GM19351 (cell line): ENCODE results near the gene BACH2.
"Not testable (repeated sequence)": the region's sequence is repeated elsewhere in the genome, so short reads cannot be mapped to it uniquely, and the experiment has no call there.

Experiments
- ATAC-seq: cut with Tn5 transposase; IDR thresholded peaks from one replicate; pipeline ENCODE4 v1.9.1; 2021; ENCODE audit warnings: mild to moderate bottlenecking, moderate library complexity; ENCODE audit not compliant: unreplicated experiment

The BACH2 gene

DNA sequence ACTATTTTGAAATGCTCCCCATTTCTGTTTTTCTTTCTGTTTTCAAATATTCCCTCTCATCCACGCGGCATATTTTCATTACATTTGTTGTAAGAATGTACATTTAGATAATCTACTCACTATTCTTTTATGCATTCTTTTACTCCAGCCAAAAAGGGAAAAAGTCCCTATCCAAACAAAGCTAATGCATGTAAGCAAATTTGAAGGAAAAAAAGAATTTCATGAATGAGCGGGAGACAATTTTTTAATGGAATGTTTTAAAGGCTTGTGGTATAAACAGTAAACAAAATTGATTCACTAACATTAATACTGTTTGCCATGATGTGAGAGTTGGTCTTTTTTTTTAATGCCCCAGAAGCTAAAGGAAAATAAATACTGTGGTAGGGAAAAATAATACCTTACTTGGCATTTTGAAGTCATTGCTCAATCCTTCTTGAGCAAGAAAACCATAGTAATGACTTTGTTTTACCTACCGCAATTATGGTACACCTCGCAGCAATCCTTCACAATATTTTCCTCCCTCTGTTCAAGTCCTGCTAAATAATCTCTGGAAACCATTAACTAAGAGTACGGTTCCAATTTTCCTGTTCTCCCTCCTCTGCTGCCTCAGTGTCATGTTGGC lies 79.0 kb downstream of the BACH2 start:
- no peak for ATAC-seq

- ATAC-seq, result peak; percentile 66
Measured at GRCh38 chr6:90216072-90216977, 80.3 kb downstream of the BACH2 start.

DNA sequence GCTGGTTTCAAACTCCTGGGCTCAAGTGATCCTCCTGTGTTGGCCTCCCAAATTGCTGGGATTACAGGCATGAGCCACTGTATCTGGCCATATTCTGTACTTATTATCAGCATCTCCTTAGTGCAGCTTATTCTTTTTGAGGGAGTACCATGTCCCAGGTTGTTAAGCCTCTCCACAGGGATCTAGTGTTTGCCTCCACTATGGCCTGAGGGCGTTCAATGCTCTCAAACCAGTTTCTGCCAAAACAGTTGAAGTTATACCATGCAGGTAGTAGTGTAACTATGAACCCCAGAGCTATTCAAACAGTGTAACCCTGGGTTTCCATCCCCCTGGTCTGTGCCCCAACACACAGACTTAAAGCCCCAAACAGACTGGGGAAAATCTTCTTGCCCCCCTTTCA lies 81.7 kb downstream of the BACH2 start:
- ATAC-seq, result no peak

DNA sequence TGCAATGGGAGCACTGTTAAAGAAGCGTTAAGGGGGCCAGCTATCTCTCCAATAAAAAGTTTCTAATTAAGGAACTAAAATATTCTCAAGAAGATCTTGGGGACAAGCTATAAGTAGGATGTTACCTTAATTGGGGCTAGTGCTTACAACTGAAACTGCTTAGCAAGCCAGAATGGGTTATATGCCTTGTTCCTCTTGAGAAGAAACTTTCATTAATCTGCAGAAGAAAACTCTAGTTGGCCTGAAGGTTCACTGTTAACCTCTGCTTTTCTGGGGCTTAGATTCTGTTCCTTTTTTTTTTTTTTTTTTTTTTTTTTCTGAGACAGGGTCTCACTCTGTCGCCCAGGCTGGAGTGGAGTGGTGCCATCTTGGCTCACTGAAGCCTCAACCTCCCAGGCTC lies 82.2 kb downstream of the BACH2 start:
- no peak for ATAC-seq

DNA sequence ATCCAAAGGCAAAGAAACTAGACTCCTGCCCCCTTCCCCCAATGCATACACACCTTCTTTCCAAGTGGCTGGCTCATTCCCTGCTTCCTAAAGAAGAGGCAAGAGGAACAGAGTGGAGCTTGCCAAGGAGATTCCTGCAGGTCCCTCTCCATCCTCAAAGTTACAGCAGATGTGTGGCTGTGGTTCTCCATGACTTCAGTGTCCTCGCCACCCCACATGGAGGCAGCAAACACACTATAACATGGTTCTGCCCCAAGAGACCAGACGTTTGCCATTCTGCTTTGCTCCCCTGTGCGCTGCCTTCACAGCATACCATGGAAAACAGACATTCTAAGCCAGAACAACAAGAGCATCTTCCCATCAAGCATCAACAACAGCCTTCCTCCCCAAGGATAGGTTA lies 84.4 kb downstream of the BACH2 start:
- ATAC-seq, result no peak

DNA sequence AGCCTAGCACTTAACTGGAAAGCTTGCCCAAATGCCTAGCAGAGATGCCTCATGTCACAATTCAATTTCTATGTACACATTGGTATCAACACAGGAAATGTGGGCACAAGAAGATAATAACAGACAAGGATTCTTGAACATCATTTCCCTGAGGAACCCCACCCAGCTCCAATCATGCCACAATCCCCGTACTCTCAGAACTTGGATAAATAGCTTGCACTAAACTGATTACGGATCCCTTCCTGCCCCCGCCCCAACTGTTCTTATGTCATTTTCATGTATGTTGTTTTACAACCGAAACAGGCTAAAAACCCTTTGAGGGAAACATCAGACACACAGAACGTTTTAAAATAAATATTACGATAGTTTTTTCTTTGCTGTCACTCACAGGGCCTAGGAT lies 87.1 kb downstream of the BACH2 start:
- ATAC-seq, result no peak

GRCh38 chr6:90208690-90209089 lies 88.0 kb downstream of the BACH2 start:
- not testable (repeated sequence) for ATAC-seq

DNA sequence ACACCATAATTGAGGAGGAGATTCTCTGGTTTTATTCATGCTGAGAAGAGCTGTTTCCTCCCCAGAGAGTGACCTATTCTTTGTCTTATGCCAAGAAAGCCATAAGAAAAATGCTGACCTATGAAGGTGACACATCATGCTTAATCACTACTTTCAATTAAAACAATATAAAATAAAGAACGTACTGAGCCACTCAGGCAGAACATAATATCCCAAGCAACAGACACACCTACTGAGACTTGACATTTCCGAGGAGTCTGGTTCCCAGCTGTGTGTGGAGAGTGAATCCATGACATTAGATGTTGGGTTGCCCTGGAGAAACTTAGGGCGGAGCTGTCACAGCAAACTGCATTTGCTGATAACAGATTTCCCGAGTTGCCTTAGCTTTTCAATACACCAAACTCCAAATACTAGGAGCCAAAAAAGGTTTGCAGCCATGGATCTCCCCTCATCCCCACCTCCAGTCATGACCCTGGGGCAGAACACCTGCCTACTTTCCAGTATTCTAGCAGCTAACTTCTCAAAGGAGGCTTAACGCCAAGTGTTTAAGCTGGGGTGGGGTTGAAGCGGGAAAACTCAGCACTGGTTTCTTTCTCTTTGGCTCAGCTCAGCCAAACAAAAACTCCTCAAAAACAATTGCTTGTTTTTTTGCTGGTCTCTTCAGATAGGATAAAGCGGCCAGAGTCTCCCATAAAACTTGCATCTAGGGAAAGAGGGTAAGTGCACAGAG lies 92.2 kb downstream of the BACH2 start:
- ATAC-seq, result no peak

GRCh38 chr6:90203672-90204071 lies 93.0 kb downstream of the BACH2 start:
- ATAC-seq, result no peak

DNA sequence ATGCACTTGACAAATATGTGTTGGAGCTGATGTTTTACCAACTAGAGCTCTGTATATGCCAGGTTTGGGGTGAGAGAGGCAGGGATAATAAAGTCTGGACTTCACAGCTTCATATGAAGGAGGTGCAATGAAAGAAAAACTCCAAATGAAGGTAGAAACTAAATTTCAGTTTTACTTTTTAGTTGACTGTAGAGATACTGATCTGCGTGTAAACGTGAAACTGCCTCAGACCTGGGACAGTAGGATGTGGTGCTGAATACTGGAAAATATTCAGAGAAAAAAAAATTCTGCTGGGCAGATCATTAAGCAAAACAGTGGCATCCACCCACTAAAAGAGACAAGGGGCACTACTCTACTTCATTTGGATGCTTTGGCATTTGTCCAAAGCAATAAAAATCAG lies 94.5 kb downstream of the BACH2 start:
- ATAC-seq, result no peak

DNA sequence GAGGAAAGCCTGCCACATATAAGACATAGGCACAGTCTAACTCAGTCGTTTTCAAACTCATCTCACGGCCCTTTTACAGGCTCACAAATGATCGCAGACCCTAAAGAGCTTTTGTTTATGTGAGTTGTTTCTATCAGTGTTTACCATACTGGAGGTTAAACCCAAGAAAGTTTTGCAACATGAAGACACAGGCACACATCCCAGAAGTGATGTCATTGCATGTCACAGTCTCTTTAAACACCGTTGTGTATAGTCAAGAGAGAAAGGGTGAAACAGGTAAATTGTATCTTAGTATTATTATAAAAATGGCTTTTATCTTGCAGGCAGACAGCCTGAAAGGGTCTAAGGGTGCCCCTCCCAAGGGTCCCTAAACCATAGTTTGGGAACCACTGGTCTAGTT lies 96.7 kb downstream of the BACH2 start:
- no peak for ATAC-seq

DNA sequence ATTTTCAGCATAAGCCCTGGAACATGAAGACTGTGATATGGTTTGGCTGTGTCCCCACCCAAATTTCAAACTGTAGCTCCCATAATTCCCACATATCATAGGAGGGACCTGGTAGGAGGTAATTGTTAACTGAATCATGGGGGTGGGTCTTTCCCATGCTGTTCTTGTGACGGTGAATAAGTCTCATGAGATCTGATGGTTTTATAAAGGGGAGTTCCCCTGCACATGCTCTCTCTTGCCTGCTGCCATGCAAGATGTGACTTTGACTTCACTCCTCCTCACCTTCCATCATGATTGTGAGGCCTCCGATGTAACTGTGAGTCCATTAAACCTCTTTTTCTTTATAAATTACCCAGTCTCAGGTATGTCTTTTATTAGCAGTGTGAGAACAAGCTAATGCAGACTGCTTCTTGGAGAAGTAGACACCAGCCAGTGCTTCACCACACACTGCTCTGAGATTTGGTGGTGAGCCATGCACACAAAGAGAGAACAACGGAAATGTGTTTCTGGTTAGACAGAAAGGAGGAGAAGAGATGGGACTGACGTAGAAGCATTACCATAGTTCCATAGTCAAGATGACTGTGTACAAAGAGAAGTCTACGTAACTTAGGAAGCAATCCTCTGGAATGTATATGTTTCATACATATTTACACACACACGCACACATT lies 97.8 kb downstream of the BACH2 start:
- no peak for ATAC-seq

GRCh38 chr6:90197854-90198496 lies 98.7 kb downstream of the BACH2 start:
- ATAC-seq, result no peak

GRCh38 chr6:90195094-90195829 lies 101.4 kb downstream of the BACH2 start:
- no peak for ATAC-seq

DNA sequence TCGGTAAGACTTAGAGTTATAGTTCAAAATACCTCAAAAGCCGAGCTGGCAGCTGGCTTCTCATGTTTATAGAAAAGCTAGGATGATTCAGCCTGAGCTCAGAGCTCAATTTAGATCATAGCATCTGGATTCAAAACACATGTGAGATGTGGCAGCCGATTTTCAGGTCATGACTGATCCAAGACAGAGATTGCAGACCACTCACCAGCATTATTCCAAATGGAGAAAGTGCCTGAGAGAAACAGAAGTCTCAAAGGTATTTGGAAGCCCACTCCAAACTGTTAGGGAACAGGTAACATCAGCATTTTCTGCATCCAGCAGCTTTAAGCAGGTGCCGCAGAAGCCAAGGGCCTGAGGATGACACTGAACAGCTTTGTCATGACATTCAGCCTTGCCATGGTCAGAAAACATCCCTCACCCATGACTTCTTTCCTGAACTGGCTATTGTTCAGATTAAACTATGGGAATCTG lies 102.2 kb downstream of the BACH2 start:
- no peak for ATAC-seq

DNA sequence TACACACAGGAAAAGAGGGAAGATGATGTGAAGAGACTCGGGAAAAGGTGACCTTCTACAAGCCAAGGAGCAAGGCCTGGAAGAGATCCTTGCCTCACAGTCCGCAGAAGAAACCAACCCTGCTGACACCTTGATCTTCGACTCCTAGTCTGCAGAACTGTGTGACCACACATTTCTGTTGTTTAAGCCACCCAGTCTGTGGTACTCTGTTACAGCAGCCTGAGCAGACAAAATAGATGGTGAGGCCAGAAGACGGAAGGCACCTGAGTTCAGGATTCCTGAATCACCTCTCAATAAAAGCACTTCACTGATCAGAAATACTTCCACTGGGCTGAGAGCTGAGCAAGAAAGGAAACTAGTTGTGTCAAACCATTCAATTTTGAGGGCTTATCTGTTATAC lies 103.3 kb downstream of the BACH2 start:
- no peak for ATAC-seq

- no peak for ATAC-seq
Measured at GRCh38 chr6:90192857-90193256, 103.8 kb downstream of the BACH2 start.

GRCh38 chr6:90190752-90191395 lies 105.8 kb downstream of the BACH2 start:
- peak; percentile 64 for ATAC-seq

- ATAC-seq, result no peak
Measured at GRCh38 chr6:90190131-90190530, 106.5 kb downstream of the BACH2 start.
